ENCODE data around the gene SULT1C4. TPM values are rescaled to one million over a fixed set of nuclear protein-coding genes. Genes with fewer than 3 reads are reported as not detected.

SULT1C4 gene
- total RNA-seq, 1 experiment from 2014 or later = not detected

DNA sequence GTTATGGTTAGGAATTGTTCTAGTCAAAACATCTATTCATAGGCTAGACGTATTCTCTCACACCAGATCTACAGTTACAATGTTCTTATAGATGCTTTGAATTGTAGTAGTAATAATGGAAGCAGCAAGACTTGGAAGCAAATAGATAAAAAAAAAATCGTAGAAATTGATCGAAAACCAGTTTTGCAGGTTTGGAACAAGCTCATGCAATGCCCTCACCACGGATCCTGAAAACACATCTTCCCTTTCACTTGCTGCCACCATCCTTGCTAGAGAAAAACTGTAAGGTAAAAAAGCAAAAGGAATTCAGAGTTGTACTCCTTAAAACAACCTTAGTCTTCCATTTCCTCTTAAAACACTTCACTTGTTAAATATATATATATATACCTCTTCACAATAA lies 4.4 kb downstream of the SULT1C4 start:
- no TSS peak for BruUV-seq (replicated peaks)
- POLR2A ChIA-PET (ENCODE audit: low non-redundant PET) = no interaction called here
- CTCF ChIA-PET = no interaction called here

DNA sequence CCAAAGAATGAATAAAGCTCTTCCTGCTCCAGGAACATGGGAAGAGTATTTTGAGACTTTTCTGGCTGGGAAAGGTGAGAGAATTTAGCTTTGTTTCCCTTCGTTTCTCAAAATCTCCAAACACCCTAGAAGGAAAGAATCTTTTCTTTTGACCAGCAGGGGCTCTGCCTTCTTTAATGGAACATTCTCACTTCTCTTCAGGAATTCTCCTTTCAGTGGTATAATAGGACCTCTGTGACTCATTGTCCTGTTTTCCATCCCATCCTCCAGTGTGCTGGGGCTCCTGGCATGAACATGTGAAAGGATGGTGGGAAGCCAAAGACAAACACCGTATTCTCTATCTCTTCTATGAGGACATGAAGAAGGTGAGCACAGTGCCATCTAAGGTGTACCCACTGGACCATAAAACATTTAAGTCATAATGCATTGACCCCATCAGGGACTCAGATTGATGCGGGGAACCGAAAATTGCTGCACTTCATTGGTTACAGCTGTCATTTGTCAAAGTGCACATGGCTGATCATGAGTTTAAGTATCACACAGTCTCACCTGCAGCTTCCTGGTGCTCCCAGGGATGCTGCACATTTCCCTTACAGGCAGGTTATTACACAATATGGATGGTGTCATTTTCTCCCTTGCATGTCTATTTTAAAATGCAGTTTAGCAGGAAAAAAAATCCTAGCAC lies 5.5 kb downstream of the SULT1C4 start:
- Histone ChIP-seq H3K36me3 (ENCODE audit: insufficient read depth, low read length, poor library complexity, severe bottlenecking) (no peaks in the 10 kb centered on the region), H3K9me3 (ENCODE audit: low read depth, low read length, poor library complexity, severe bottlenecking) (no peaks in the 10 kb centered on the region), H3K27me3 (replicated peaks; ENCODE audit: insufficient read depth, low read depth, low read length, poor library complexity) (no peaks in the 10 kb centered on the region), H3K27ac (ENCODE audit: low read depth, low read length, poor library complexity, severe bottlenecking) (no peak overlapping the region), H3K4me1 (ENCODE audit: insufficient read depth, low read length, poor library complexity, severe bottlenecking) (no peaks in the 10 kb centered on the region), H3K4me3 (ENCODE audit: low read depth, low read length, poor library complexity, severe bottlenecking) (no peak overlapping the region)
- no peak for DNase-seq (ENCODE audit: low spot score)
- ChIA-PET CTCF (no interaction called here), POLR2A (ENCODE audit: low non-redundant PET) (no interaction called here)
- no TSS peak for BruUV-seq (replicated peaks)
- no peak for TF ChIP-seq EZH2 (IDR thresholded peaks at IDR 0.05; ENCODE audit: borderline replicate concordance, low read depth, low read length, poor library complexity, severe bottlenecking)
- TF ChIP-seq, protein P1, sequence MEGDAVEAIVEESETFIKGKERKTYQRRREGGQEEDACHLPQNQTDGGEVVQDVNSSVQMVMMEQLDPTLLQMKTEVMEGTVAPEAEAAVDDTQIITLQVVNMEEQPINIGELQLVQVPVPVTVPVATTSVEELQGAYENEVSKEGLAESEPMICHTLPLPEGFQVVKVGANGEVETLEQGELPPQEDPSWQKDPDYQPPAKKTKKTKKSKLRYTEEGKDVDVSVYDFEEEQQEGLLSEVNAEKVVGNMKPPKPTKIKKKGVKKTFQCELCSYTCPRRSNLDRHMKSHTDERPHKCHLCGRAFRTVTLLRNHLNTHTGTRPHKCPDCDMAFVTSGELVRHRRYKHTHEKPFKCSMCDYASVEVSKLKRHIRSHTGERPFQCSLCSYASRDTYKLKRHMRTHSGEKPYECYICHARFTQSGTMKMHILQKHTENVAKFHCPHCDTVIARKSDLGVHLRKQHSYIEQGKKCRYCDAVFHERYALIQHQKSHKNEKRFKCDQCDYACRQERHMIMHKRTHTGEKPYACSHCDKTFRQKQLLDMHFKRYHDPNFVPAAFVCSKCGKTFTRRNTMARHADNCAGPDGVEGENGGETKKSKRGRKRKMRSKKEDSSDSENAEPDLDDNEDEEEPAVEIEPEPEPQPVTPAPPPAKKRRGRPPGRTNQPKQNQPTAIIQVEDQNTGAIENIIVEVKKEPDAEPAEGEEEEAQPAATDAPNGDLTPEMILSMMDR (conservative IDR thresholded peaks at IDR 0.05; ENCODE audit: low read depth, low read length) = no peak
- intact Hi-C loops (cut with micrococcal nuclease; ENCODE audit: unreplicated experiment) = no loop called here

More for the DNA sequence above, 4.4 kb downstream of the SULT1C4 start:
- H3K27ac ChIP-seq (ENCODE audit: low read depth, low read length, poor library complexity, severe bottlenecking) = no peak overlapping the region
- TF ChIP-seq, protein P1 (conservative IDR thresholded peaks at IDR 0.05; ENCODE audit: low read depth, low read length) = no peak
- no peak for TF ChIP-seq EZH2 (IDR thresholded peaks at IDR 0.05; ENCODE audit: borderline replicate concordance, low read depth, low read length, poor library complexity, severe bottlenecking)
- H3K9me3 ChIP-seq (ENCODE audit: low read depth, low read length, poor library complexity, severe bottlenecking) = no peaks in the 10 kb centered on the region
- no peaks in the 10 kb centered on the region for H3K4me1 ChIP-seq (ENCODE audit: insufficient read depth, low read length, poor library complexity, severe bottlenecking)
- no peaks in the 10 kb centered on the region for H3K36me3 ChIP-seq (ENCODE audit: insufficient read depth, low read length, poor library complexity, severe bottlenecking)
- no peak overlapping the region for H3K4me3 ChIP-seq (ENCODE audit: low read depth, low read length, poor library complexity, severe bottlenecking)
- H3K27me3 ChIP-seq (replicated peaks; ENCODE audit: insufficient read depth, low read depth, low read length, poor library complexity) = no peaks in the 10 kb centered on the region
- intact Hi-C loops (cut with micrococcal nuclease; ENCODE audit: unreplicated experiment) = no loop called here
- no peak for DNase-seq (ENCODE audit: low spot score)

DNA sequence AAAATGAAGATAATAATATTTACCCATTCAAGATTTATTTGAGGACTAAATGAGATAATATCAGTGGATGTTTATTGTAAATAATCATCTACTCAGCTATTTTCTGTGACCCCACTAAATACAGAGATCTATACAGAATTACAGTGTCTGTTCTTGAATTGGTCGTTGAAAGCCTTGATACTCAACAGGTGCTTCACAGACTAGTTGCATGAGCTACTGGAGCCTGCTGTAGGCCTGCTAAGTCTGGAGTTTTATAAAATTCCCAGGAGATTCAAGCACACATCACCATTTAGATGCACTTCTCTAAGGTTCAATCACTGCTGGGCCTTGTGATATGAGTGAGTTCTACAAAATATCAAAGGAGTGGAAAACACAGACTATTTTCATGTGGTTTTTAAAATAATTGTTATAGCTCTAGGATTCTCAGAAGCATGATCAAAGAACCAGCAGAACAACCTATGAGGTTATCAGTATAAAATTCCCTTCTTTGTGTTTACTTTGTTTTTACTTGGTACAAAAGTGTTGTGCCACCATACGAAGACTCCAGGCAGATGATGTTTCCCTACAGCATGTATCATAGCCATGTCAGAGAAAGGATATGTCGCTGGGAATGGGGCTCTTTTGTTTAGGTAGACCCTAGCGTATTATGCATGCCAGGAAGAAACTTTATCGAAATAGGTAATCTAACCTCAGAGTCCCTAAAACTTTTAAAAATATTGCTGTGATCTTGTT lies 7.1 kb downstream of the SULT1C4 start:
- BruUV-seq (replicated peaks) = no TSS peak
- H3K9me3 ChIP-seq (ENCODE audit: low read depth, low read length, poor library complexity, severe bottlenecking) = no peaks in the 10 kb centered on the region
- H3K27ac ChIP-seq (ENCODE audit: low read depth, low read length, poor library complexity, severe bottlenecking) = no peak overlapping the region
- H3K4me3 ChIP-seq (ENCODE audit: low read depth, low read length, poor library complexity, severe bottlenecking) = no peak overlapping the region
- TF ChIP-seq, protein P1 (conservative IDR thresholded peaks at IDR 0.05; ENCODE audit: low read depth, low read length) = no peak
- no peaks in the 10 kb centered on the region for H3K27me3 ChIP-seq (replicated peaks; ENCODE audit: insufficient read depth, low read depth, low read length, poor library complexity)
- no peaks in the 10 kb centered on the region for H3K4me1 ChIP-seq (ENCODE audit: insufficient read depth, low read length, poor library complexity, severe bottlenecking)
- ChIA-PET POLR2A (ENCODE audit: low non-redundant PET) (no interaction called here), CTCF (interaction anchor here (0.6 kb wide), 1 partner anchor 165 kb away, joined by 4 read pairs; no protein-coding TSS in a partner anchor)
- DNase-seq (ENCODE audit: low spot score) = no peak
- intact Hi-C loops (cut with micrococcal nuclease; ENCODE audit: unreplicated experiment) = no loop called here
- H3K36me3 ChIP-seq (ENCODE audit: insufficient read depth, low read length, poor library complexity, severe bottlenecking) = no peaks in the 10 kb centered on the region

Data from A673 (cell line).